Head of caudate nucleus (tissue), 42 donors: Measurements from ENCODE around the gene IFNL4.

ENCODE experiments used
- DNase-seq, 42 donors: peaks; one replicate each; pipeline versions ENCODE4 v3.0.0 to v3.0.0-alpha.2; 2020 to 2021; ENCODE audit warnings: mixed read lengths in 7 of 42
- intact Hi-C: fragments of 100-400 bp; cut with DNase I; formaldehyde crosslinking; loops from one replicate; pipeline ENCODE4 v1.15.0; 2022

The IFNL4 gene

DNA sequence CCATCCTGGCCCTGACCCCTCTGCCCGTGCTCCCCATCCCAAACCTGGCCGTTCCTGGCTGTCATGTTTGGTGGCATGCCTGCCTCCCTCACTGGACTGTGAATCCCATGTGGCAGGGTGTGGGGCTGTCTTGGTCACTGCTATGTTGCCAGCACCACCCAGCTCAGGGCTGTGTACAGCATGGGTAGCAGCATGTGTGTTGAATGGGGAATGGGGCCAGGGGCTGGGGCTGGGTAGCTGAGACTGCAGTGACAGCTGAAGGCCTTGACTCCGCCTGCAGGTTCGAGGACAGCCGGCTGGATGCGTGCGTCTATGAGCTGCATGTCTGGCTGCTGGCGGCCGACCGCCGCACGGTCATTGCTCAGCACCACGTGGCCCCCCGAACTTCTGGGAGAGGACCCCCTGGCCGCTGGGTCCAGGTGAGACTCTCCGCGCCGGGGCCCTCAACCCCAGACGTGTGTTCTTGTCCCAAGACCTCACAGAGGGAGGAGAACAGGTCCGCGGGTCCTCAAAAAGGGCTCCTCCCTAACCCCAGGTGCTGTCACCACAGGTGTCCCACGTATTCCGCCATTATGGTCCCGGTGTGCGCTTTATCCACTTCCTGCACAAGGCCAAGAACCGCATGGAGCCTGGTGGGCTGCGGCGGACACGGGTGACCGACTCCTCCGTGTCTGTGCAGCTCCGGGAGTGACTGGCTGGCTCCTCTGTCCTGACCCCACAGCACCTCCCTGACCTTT is 48.4 kb downstream of the IFNL4 start:
- DNase-seq: no peak
- intact Hi-C loops: no loop called here

DNA sequence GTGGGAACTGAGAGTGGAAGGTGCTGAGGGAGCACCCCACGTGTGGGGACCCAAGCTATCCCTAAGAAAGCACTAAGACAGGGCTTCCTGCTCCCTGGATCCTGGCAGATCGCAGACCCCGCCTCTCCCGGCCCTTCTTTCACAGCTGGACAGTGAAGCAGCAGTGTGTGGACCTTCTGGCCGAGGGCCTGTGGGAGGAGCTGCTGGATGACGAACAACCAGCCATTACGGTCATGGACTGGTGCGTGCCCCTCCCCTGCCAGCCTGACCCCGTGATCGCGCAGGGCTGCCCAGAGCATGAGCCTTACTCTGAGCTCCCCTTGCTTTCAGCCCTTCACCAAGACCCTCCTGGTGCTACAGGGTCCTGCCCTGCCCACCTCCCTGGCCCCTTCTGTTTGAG is 49.6 kb downstream of the IFNL4 start:
- intact Hi-C loops: no loop called here
- DNase-seq: peak in 41 of 42 donors; percentile 11 to 85 (median 66)

DNA sequence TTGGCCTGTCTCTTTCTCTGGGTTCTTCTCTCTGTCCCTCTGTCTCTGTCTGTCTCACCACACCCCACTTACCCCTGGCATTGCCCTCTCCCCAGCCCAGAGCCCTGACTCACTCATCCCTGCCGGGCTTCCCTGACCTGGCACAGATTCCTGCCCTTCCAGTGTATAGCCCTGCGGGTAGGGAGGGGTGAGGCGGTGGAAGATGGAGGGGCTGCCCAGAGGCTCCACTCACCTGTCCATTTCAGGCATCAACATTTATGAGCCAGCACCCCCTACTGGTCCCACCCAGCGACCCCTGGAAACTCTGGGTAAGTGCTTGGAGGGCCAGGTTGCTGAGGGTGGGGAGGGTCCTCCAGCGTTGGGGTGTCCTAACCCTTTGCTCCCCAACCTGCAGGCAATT is 50.8 kb downstream of the IFNL4 start:
- intact Hi-C loops: no loop called here
- DNase-seq: no peak

DNA sequence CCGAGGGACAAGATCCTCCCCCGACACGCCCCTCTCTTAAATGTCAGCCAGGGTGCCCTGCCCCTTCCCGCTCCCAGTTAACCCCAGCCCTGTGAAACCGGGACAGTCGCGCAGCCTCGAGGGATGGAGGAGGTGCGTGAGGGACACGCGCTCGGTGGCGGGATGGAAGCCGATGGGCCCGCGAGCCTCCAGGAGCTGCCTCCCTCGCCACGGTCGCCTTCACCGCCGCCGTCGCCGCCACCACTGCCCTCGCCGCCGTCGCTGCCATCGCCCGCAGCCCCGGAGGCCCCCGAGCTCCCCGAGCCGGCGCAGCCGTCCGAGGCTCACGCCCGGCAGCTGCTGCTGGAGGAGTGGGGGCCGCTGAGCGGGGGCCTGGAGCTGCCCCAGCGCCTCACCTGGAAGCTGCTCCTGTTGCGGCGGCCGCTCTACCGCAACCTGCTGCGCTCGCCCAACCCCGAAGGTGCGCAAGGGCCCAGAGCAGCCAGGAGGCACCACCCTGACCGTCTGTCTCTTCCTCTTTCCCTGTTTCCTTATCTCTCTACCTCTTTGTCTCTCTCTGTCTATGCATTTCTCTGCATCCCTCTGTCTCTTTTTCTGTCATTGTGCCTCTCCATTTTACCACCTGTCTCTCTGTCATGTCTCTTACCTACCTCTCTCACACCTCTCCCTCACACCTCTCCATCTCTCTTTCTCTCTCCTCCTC is 51.6 kb downstream of the IFNL4 start, which contains the start of gene NCCRP1:
Gene NCCRP1 (plus strand): TSS at position 105 of the 703 bp plus-strand sequence. CDS start 19 bp downstream, at position 124.
- intact Hi-C loops: no loop called here

DNA sequence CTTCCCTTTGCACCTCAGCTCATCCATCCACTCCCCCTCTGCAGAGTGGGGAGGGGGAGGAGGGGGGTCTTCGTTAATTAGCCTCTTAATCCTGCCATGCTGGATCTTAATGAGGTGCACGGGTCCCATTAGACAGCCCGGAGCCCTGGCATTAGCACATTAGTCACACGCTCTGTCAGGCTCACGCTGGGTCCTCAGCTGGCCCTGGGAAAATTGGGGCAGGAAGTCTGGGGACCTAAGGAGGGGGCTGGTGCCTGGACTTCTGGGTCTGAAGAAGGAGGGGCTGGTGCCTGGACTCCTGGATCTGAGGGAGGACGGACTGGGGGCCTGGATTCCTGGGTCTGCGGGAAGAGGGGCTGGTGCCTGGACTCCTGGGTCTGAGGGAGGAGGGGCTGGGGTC is 52.3 kb downstream of the IFNL4 start:
- no peak for DNase-seq
- intact Hi-C loops: no loop called here

More for the DNA sequence above, 51.6 kb downstream of the IFNL4 start, which contains the start of gene NCCRP1:
- DNase-seq: no peak
